ENCODE measurements around the gene PLCB3. TPM values are rescaled to one million over a fixed set of nuclear protein-coding genes. Genes with fewer than 3 reads are reported as not detected.

The PLCB3 gene
- total and polyA plus RNA-seq, 2 of the 13 experiments (the other 11 are each of a cell fraction or from before 2014, with no cell fraction given), result 7.5 to 13.8 TPM

DNA sequence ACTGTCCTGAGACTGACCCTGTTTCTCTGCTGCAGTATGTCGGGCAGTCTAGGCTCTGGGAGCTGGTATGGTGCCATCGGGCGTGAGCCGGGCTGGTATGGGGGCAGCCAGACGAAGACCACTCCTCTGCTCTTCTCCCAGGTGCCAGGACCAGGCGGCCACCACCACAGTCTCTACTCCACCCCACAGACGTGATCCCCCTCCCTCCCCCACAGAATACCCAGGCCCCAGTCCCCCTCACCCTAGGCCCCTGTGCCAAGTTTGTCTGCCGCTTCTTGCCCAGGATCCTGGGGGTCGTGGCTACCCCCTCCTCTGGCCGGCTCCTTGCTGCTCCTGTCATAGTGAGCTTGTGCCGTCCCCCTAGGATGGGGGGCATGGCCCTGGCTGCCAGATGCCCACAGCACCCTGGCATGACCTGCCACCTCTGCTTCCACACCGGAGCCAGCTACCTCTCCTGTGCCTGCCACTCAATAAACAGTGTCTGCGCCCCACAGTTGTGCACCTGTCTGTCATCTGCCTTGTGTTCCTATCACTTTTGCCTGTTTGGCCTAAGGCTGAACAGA, 37.8 kb downstream of the PLCB3 start:
- ChIA-PET CTCF (ENCODE audit: low intra/inter-chr PET ratio, low total read pairs) (no interaction called here), POLR2A (interaction anchor here (1.0 to 2.0 kb wide), 2 partner anchors 18 to 48 kb away, joined by 4 to 11 read pairs; no protein-coding TSS in a partner anchor)
- Histone ChIP-seq H3K27me3 (ENCODE audit: control insufficient read depth in 1 of 2, insufficient read depth in 2 of 2, low read length in 2 of 2) (peaks cover 13 to 39% of the 10 kb centered on the region in 2 experiments), H3K4me1 (ENCODE audit: insufficient read depth, low read length) (peaks cover 23% of the 10 kb centered on the region; the same call in 1 of the 2 replicates), H3K27ac (ENCODE audit: extremely low read length, insufficient read depth, low read length) (no peak overlapping the region), H4K20me1 (ENCODE audit: insufficient read depth, low read length) (no peaks in the 10 kb centered on the region), H3K4me3 (replicated peaks in 1 of 3; ENCODE audit: insufficient read depth in 1 of 3, low read depth in 2 of 3, low read length in 3 of 3) (no peak overlapping the region), H3K4me2 (ENCODE audit: low read depth, low read length) (no peak overlapping the region), H3K36me3 (replicated peaks in 1 of 2; ENCODE audit: control insufficient read depth in 1 of 2, insufficient read depth in 2 of 2, low read length in 2 of 2) (no peaks in the 10 kb centered on the region), H2AFZ (ENCODE audit: low read length) (no peak overlapping the region), H3K9me3 (ENCODE audit: low read length) (no peaks in the 10 kb centered on the region), H3K79me2 (ENCODE audit: insufficient read depth, low read length) (no peaks in the 10 kb centered on the region), H3K9ac (ENCODE audit: insufficient read depth, low read depth, low read length) (no peak overlapping the region)
- no peak for TF ChIP-seq HOXD1 (CRISPR knock-in tag; IDR thresholded peaks at IDR 0.05)
- TF ChIP-seq, protein P1, sequence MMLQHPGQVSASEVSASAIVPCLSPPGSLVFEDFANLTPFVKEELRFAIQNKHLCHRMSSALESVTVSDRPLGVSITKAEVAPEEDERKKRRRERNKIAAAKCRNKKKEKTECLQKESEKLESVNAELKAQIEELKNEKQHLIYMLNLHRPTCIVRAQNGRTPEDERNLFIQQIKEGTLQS (CRISPR knock-in tag; IDR thresholded peaks at IDR 0.05), result no peak
- no peak for TF ChIP-seq ZFP36L2 (CRISPR knock-in tag; IDR thresholded peaks at IDR 0.05)
- TF ChIP-seq ZNF790 (CRISPR knock-in tag; IDR thresholded peaks at IDR 0.05; ENCODE audit: borderline replicate concordance), result no peak
- TF ChIP-seq, protein P2, sequence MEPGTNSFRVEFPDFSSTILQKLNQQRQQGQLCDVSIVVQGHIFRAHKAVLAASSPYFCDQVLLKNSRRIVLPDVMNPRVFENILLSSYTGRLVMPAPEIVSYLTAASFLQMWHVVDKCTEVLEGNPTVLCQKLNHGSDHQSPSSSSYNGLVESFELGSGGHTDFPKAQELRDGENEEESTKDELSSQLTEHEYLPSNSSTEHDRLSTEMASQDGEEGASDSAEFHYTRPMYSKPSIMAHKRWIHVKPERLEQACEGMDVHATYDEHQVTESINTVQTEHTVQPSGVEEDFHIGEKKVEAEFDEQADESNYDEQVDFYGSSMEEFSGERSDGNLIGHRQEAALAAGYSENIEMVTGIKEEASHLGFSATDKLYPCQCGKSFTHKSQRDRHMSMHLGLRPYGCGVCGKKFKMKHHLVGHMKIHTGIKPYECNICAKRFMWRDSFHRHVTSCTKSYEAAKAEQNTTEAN (CRISPR knock-in tag; conservative IDR thresholded peaks at IDR 0.05), result no peak
- TF ChIP-seq GABPB1 (CRISPR knock-in tag; IDR thresholded peaks at IDR 0.05), result no peak
- TF ChIP-seq ZNF546 (CRISPR knock-in tag; conservative IDR thresholded peaks at IDR 0.05), result no peak
- TF ChIP-seq BORCS8-MEF2B (CRISPR knock-in tag; IDR thresholded peaks at IDR 0.05), result no peak
- BruUV-seq (replicated peaks), result no TSS peak
- in situ Hi-C loops (cut with HindIII; ENCODE audit: extremely low pct_ligation_motif_present, low pct_unique_long_range_greater_than_20kb), result no loop called here
- intact Hi-C loops (cut with micrococcal nuclease; ENCODE audit: unreplicated experiment), result no loop called here
- DNase-seq (ENCODE audit: low spot score) (no peak), ATAC-seq (no peak), FAIRE-seq (no peak)
- 67% methylated on average over 4 of the region's 13 CpGs for WGBS (ENCODE audit: low lambda C conversion rate)
